HCT116 (cell line): ENCODE data around the gene XRCC2. TPM values are rescaled to one million over a fixed set of nuclear protein-coding genes. Genes with fewer than 3 reads are reported as not detected.

Experiments
- ATAC-seq: fragments of 200-7000 bp; cut with Tn5 transposase; 2 replicates; pipeline ENCODE4 v1.9.1; 2020; ENCODE audit warnings: mild to moderate bottlenecking, moderate library complexity
- BruUV-seq: library from RNA; stranded (reverse); fragments of 400-500 nt; replicated peaks from 2 replicates; lab custom pipeline; 2021; lab: Mats Ljungman, UMichigan
- CTCF ChIA-PET: fragments of 300-600 bp; sonication (Branson Sonifier 250); formaldehyde crosslinking; loops from one replicate; lab custom pipeline; 2021; ENCODE audit warnings: antibody characterized with exemption; lab: Charles Lee
- POLR2A ChIA-PET: fragments of 300-600, 350-600 bp; sonication (Branson Sonifier 250); formaldehyde crosslinking; loops from one replicate; lab custom pipeline; 2021; ENCODE audit warnings: antibody characterized with exemption; lab: Charles Lee
- RAD21 ChIA-PET, 2 experiments: fragments of 300-600 bp; sonication (Branson Sonifier 250); formaldehyde crosslinking; loops; one replicate each; lab custom pipeline; 2023; ENCODE audit warnings: low total read pairs in 2 of 2; ENCODE audit not compliant: uncharacterized antibody in 2 of 2, unreplicated experiment in 2 of 2, low non-redundant PET in 1 of 2; lab: Charles Lee
- DNase-seq: peaks from one replicate; pipeline ENCODE4 v3.0.0-alpha.2; 2010; ENCODE audit warnings: low read depth, low spot score
- H2AFZ ChIP-seq: fragments of 200-600 bp; shearing (Covaris generic), sonication (generic); 2 replicates; pipeline ENCODE4 v1.6.1; 2017; ENCODE audit warnings: low read depth, mixed run types, mixed read lengths, antibody characterized with exemption, low read length; ENCODE audit not compliant: poor library complexity, severe bottlenecking
- H3K27ac ChIP-seq: 2 replicates; pipeline ENCODE4 v1.5.1; 2012; ENCODE audit warnings: low read depth, low read length
- H3K27me3 ChIP-seq: fragments of 200-600 bp; sonication (generic); 2 replicates; pipeline ENCODE4 v1.6.1; 2016; ENCODE audit warnings: mixed run types, low read length, mixed read lengths; ENCODE audit not compliant: insufficient read depth
- H3K36me3 ChIP-seq, 2 experiments: fragments of 200-500 bp in 1 of 2; fragments of 200-600 bp in 1 of 2; sonication (Bioruptor generic) in 1 of 2; sonication (generic) in 1 of 2; 2 replicates each; pipeline versions ENCODE4 v1.5.1 to v1.6.1; 2014 to 2016; ENCODE audit warnings: low read length in 2 of 2, inconsistent platforms in 1 of 2, mixed read lengths in 1 of 2, mixed run types in 1 of 2; ENCODE audit not compliant: insufficient read depth in 2 of 2, control insufficient read depth in 1 of 2
- H3K4me1 ChIP-seq, 2 experiments: fragments of 200-600 bp in 1 of 2; sonication (generic) in 1 of 2; 2 replicates each; pipeline versions ENCODE4 v1.5.1 to v1.6.1; 2012 to 2017; ENCODE audit warnings: low read length in 2 of 2, inconsistent platforms in 1 of 2, mild to moderate bottlenecking in 1 of 2, mixed read lengths in 1 of 2, mixed run types in 1 of 2, moderate library complexity in 1 of 2; ENCODE audit not compliant: insufficient read depth in 2 of 2, control insufficient read depth in 1 of 2
- H3K4me2 ChIP-seq: fragments of 200-600 bp; sonication (generic); 2 replicates; pipeline ENCODE4 v1.6.1; 2017; ENCODE audit warnings: mixed run types, low read length, mixed read lengths
- H3K4me3 ChIP-seq, 2 experiments: fragments of 200-600 bp in 1 of 2; sonication (generic) in 1 of 2; replicated peaks in 1 of 2; 2 replicates each; pipeline ENCODE4 v1.5.1; 2011 to 2016; ENCODE audit warnings: low read length in 2 of 2, control low read depth in 1 of 2, low read depth in 1 of 2, mild to moderate bottlenecking in 1 of 2, mixed read lengths in 1 of 2, mixed run types in 1 of 2
- H3K79me2 ChIP-seq: fragments of 200-600 bp; sonication (generic); 2 replicates; pipeline ENCODE4 v1.6.1; 2017; ENCODE audit warnings: mild to moderate bottlenecking, mixed run types, low read length, moderate library complexity, mixed read lengths; ENCODE audit not compliant: insufficient read depth
- H3K9ac ChIP-seq: fragments of 200-600 bp; sonication (generic); 2 replicates; pipeline ENCODE4 v1.6.1; 2016; ENCODE audit warnings: low read length, mixed read lengths
- H3K9me2 ChIP-seq: fragments of 200-600 bp; sonication (generic), shearing (Covaris generic); 2 replicates; pipeline ENCODE4 v1.6.1; 2017; ENCODE audit warnings: mixed run types, mild to moderate bottlenecking, moderate library complexity; ENCODE audit not compliant: insufficient read depth
- H3K9me3 ChIP-seq, 2 experiments: fragments of 200-500 bp in 1 of 2; fragments of 200-600 bp in 1 of 2; sonication (Bioruptor generic) in 1 of 2; sonication (generic) in 1 of 2; 2 replicates each; pipeline ENCODE4 v1.6.1; 2014 to 2017; ENCODE audit warnings: low read length in 2 of 2, mixed read lengths in 2 of 2, inconsistent platforms in 1 of 2, low read depth in 1 of 2, mild to moderate bottlenecking in 1 of 2, mixed run types in 1 of 2, moderate library complexity in 1 of 2; ENCODE audit not compliant: control insufficient read depth in 1 of 2, insufficient read depth in 1 of 2
- H4K20me1 ChIP-seq: fragments of 200-600 bp; sonication (generic), shearing (Covaris generic); 2 replicates; pipeline ENCODE4 v1.6.1; 2017; ENCODE audit warnings: mixed run types, mild to moderate bottlenecking, moderate library complexity; ENCODE audit not compliant: insufficient read depth
- ATF3 ChIP-seq: IDR thresholded peaks from 2 replicates; pipeline ENCODE4 v1.6.1; 2012
- CBX3 ChIP-seq: IDR thresholded peaks from 2 replicates; pipeline ENCODE4 v1.6.1; 2012; ENCODE audit warnings: low read depth
- CEBPB ChIP-seq: IDR thresholded peaks from 2 replicates; pipeline ENCODE4 v1.6.1; 2012; ENCODE audit warnings: low read depth
- CTCF ChIP-seq, 3 experiments: fragments of 200-600 bp in 1 of 3; sonication (generic) in 1 of 3; IDR thresholded peaks in 2 of 3; conservative IDR thresholded peaks in 1 of 3; 2 replicates each; pipeline ENCODE4 v1.5.1; 2012 to 2017; ENCODE audit warnings: low read depth in 2 of 3, low read length in 2 of 3, antibody characterized with exemption in 1 of 3, borderline replicate concordance in 1 of 3, control low read depth in 1 of 3, mild to moderate bottlenecking in 1 of 3, mixed read lengths in 1 of 3, mixed run types in 1 of 3, moderate library complexity in 1 of 3; ENCODE audit not compliant: insufficient read depth in 1 of 3
- EGR1 ChIP-seq: IDR thresholded peaks from 2 replicates; pipeline ENCODE4 v1.6.1; 2012; ENCODE audit warnings: low read depth
- ELF1 ChIP-seq: IDR thresholded peaks from 2 replicates; pipeline ENCODE4 v1.6.1; 2012; ENCODE audit warnings: low read depth, borderline replicate concordance
- EZH2 ChIP-seq: fragments of 200-600 bp; sonication (generic); IDR thresholded peaks from 2 replicates; pipeline ENCODE4 v1.6.1; 2017; ENCODE audit warnings: antibody characterized with exemption, mixed run types
- EZH2phosphoT487 ChIP-seq: fragments of 200-600 bp; IDR thresholded peaks from 2 replicates; pipeline ENCODE4 v1.6.1; 2018; ENCODE audit warnings: antibody characterized with exemption, borderline replicate concordance
- FOSL1 ChIP-seq: IDR thresholded peaks from 2 replicates; pipeline ENCODE4 v1.6.1; 2012; ENCODE audit warnings: low read depth
- JUND ChIP-seq: IDR thresholded peaks from 2 replicates; pipeline ENCODE4 v1.6.1; 2012
- POLR2A ChIP-seq: IDR thresholded peaks from 2 replicates; pipeline ENCODE4 v1.7.0; 2011; ENCODE audit warnings: borderline replicate concordance; ENCODE audit not compliant: insufficient read depth, insufficient read length; ENCODE audit errors: extremely low read depth
- POLR2AphosphoS5 ChIP-seq: IDR thresholded peaks from 2 replicates; pipeline ENCODE4 v1.6.1; 2011; ENCODE audit warnings: mild to moderate bottlenecking, low read depth, low read length, moderate library complexity
- RAD21 ChIP-seq: IDR thresholded peaks from 2 replicates; pipeline ENCODE4 v1.6.1; 2012; ENCODE audit warnings: low read depth, mild to moderate bottlenecking
- REST ChIP-seq: IDR thresholded peaks from 2 replicates; pipeline ENCODE4 v1.6.1; 2012; ENCODE audit warnings: low read depth
- SP1 ChIP-seq: IDR thresholded peaks from 2 replicates; pipeline ENCODE4 v1.6.1; 2012; ENCODE audit warnings: low read depth
- TCF7L2 ChIP-seq: IDR thresholded peaks from 2 replicates; pipeline ENCODE4 v1.7.0; 2011; ENCODE audit warnings: borderline replicate concordance, inconsistent platforms; ENCODE audit not compliant: insufficient read depth, insufficient read length; ENCODE audit errors: extremely low read depth
- YY1 ChIP-seq: IDR thresholded peaks from 2 replicates; pipeline ENCODE4 v1.6.1; 2011; ENCODE audit warnings: low read length, low read depth, moderate library complexity, mild to moderate bottlenecking; ENCODE audit not compliant: insufficient replicate concordance; ENCODE audit errors: extremely low read depth
- ZFX ChIP-seq: fragments of 450-650 bp; IDR thresholded peaks from 2 replicates; pipeline ENCODE4 v1.6.1; 2017
- ZNF274 ChIP-seq: fragments of 200-500 bp; sonication (Bioruptor generic); IDR thresholded peaks from 2 replicates; pipeline ENCODE4 v1.6.1; 2014; ENCODE audit warnings: mild to moderate bottlenecking, low read depth, low read length, inconsistent platforms
- intact Hi-C: fragments of 100-400 bp; cut with micrococcal nuclease; formaldehyde crosslinking; loops from 2 replicates; pipeline ENCODE4 v1.10.0; 2022
- total RNA-seq: library from RNA; stranded (reverse); gene quantifications from one replicate; pipeline ENCODE4 v1.2.1, GENCODE V29; 2021; ENCODE audit not compliant: unreplicated experiment
- TF ChIP-seq, protein P1 (sequence below): IDR thresholded peaks from 2 replicates; pipeline ENCODE4 v1.6.1; 2012

The XRCC2 gene
- total RNA-seq, 1 experiment from 2014 or later: 14.8 TPM

DNA sequence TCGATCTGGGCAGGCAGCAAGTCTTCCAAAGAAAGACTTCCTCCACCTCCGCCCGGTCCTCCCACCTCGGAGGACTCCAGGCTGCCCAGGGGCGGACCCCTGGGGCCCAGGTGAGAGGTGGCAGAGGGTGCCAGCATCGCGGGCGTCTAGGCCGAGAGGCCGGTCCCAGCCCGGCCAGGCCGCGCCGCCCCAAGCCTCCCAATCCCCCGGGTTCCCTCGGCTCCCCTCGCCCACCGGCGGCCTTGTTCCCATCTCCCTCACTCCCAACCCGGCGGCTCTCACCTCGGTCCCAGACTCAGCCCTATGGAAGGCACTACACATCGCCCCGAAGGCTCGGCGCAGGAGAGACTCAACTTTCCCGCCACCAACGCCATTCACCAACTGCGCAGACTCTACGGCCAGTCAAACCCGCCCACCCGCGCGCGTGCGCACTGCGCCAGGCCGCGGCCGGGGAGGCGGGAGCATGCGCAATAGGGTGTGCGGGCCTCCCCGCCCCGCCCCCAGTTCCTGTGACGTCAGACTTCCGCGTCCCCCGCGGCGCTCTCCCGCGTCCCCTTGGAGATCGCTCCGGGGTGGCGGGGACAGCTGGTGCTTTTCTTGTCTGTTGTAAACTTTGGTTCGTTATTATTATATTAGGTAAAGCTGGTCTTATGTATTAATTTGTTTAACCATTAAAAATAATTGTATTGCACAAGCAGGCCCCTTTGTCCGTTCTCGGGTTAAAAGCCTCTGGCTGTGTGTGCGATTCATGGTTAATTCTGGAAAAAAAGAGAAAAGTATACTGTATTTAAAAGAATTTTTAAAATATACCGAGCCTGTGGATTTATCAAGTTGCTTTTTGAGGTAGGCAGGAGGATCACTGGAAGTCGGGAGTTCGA lies at the start of gene XRCC2 (continued):
- no peak for TF ChIP-seq REST
- TF ChIP-seq JUND: no peak

DNA sequence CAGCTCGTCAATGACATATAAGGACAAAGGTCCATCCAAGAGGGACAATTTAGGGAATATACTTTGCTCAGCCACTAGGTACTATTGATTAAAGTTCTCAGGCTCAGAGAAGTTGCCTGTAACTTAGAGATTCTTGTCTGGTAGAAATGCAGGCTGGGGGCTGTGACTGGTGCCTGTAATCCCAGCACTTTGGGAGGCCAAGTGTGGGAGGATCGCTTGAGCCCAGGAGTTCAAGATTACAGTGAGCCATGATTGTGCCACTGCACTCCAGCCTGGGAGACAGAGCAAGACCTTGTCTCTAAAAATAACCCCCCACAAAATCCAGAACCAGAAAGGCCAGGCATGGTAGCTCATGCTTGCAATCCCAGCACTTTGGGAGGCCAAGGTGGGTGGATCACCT lies 47.4 kb upstream of the XRCC2 start:
- ATAC-seq (no peak), DNase-seq (no peak)
- POLR2A ChIA-PET: no interaction called here
- CTCF ChIA-PET: no interaction called here
- Histone ChIP-seq H3K4me2 (no peak overlapping the region), H2AFZ (no peak overlapping the region), H3K4me1 (no peaks in the 10 kb centered on the region), H3K27me3 (no peaks in the 10 kb centered on the region), H4K20me1 (no peaks in the 10 kb centered on the region), H3K9ac (no peak overlapping the region), H3K9me3 (no peaks in the 10 kb centered on the region), H3K79me2 (no peaks in the 10 kb centered on the region), H3K9me2 (no peaks in the 10 kb centered on the region), H3K4me3 (no peak overlapping the region), H3K27ac (no peak overlapping the region), H3K36me3 (no peaks in the 10 kb centered on the region)
- no TSS peak for BruUV-seq
- intact Hi-C loops: no loop called here
- TF ChIP-seq ZNF274 (no peak), EGR1 (no peak), ATF3 (no peak), EZH2phosphoT487 (no peak), EZH2 (no peak), YY1 (no peak), ELF1 (no peak), CEBPB (no peak), RAD21 (no peak), POLR2AphosphoS5 (no peak), CBX3 (no peak), JUND (no peak), POLR2A (no peak), ZFX (no peak), FOSL1 (no peak), SP1 (no peak), CTCF (IDR thresholded peaks at IDR 0.05 in 2 of 3, conservative IDR thresholded peaks at IDR 0.05 in 1 of 3; ENCODE audit: borderline replicate concordance in 1 of 3, insufficient read depth in 1 of 3, low read depth in 2 of 3, low read length in 2 of 3) (no peak), TCF7L2 (no peak)
- TF ChIP-seq, protein P1, sequence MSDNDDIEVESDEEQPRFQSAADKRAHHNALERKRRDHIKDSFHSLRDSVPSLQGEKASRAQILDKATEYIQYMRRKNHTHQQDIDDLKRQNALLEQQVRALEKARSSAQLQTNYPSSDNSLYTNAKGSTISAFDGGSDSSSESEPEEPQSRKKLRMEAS: no peak
- RAD21 ChIA-PET: no interaction called here
